ENCODE data around the gene GABPB1. TPM values are rescaled to one million over a fixed set of nuclear protein-coding genes. Genes with fewer than 3 reads are reported as not detected.
A peak's percentile ranks its signal among the peaks of the same experiment; 100 is the strongest.

The GABPB1 gene
- total RNA-seq, 2 donors from 2014 or later = 30.9 to 31.2 TPM

- Mint-ChIP-seq H3K27ac (no peak overlapping the region), H3K9me3 (no peaks in the 10 kb centered on the region), H3K36me3 (ENCODE audit: low read depth) (peaks cover 10% of the 10 kb centered on the region), H3K27me3 (no peaks in the 10 kb centered on the region), H3K4me1 (peaks cover 15% of the 10 kb centered on the region), H3K4me3 (no peak overlapping the region)
- no peak for ATAC-seq (replicated peaks)
Measured at GRCh38 chr15:50321680-50322210, 33.3 kb downstream of the GABPB1 start.

DNA sequence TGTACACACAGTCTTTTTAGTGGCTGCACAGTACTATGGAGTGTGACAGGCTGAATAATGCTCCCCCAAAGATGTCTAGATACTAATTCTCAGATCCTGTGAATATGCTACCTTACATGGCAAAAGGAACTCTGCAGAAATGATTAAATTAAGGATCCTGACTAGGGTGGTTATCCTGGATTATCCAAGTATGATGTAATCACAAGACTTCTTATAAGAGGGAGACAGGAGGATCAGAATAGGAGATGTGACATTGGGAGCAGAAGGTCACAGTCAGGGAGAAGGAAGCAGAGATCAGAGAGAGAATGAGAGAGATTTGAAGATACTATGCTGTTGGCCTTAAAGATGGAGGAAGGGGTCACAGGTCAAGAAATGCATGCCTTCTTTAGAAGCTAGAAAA is 34.5 kb downstream of the GABPB1 start:
- peaks cover 15% of the 10 kb centered on the region for H3K4me1 Mint-ChIP-seq
- no peak for ATAC-seq (replicated peaks)
- no peaks in the 10 kb centered on the region for H3K27me3 Mint-ChIP-seq
- H3K36me3 Mint-ChIP-seq (ENCODE audit: low read depth) = peaks cover 10% of the 10 kb centered on the region
- no peaks in the 10 kb centered on the region for H3K9me3 Mint-ChIP-seq
- no peak overlapping the region for H3K27ac Mint-ChIP-seq
- no peak overlapping the region for H3K4me3 Mint-ChIP-seq

DNA sequence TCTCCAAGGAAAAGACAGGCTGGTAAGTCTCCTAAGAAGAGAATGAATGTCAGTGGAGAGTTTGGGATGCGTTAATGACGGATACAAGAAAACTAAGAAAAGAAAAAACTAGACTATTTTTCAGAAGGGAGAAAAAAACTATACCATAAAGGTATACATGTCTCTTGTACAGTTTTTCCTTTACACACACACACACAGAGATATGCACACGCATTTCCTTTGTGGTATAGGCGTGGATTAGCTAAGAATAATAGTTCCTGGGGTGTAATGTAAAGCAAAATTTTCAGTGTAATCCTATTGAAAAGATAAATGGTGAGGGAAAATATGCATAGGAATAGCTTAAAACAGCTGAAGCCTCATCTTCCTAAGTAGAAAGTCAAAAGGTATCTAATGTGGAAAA is 36.3 kb downstream of the GABPB1 start:
- Mint-ChIP-seq H3K36me3 (ENCODE audit: low read depth) (peaks cover 5% of the 10 kb centered on the region), H3K4me3 (peak overlapping the region; percentile 67), H3K27me3 (no peaks in the 10 kb centered on the region), H3K4me1 (peaks cover 9% of the 10 kb centered on the region), H3K9me3 (no peaks in the 10 kb centered on the region), H3K27ac (peak overlapping the region; percentile 82)
- peak; percentile 61 for ATAC-seq (replicated peaks)

DNA sequence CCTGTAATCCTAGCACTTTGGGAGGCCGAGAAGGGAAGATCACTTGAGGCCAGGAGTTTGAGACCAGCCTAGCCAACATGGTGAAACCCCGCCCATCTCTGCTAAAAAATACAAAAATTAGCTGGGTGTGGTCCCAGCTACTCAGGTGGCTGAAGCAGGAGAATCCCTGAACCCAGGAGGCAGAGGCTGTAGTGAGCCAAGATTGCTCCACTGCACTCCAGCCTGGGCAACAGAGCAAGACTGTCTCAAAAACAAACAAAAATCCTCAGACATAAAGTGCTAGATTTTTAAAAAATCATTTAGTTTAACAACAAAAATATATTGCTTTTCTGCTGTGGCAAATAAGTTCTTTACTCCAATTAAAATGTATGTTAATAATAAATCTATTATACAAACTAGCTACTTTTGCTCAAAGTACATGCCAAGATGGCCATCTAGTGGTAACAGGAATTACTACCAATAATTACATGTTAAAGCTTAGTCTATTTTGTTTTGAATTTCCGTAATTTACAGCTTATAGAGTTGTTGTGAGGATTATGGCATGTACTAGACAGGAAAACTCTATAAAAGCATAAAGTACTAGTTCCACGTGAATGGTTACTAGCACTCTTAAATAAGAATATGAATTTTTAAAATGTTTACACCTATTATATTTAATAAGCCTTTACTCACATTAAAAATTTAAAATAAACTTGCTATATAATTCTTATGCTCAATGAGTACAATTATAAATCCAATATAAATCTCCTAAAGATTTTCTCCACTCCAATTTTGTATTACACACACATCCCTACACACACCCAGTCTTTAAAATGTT is 39.0 kb downstream of the GABPB1 start:
- H3K27me3 Mint-ChIP-seq = no peaks in the 10 kb centered on the region
- H3K27ac Mint-ChIP-seq = no peak overlapping the region
- H3K4me3 Mint-ChIP-seq = no peak overlapping the region
- H3K4me1 Mint-ChIP-seq = peaks cover 19% of the 10 kb centered on the region
- peaks cover under 1% of the 10 kb centered on the region for H3K36me3 Mint-ChIP-seq (ENCODE audit: low read depth)
- H3K9me3 Mint-ChIP-seq = no peaks in the 10 kb centered on the region
- peak; percentile 52 for ATAC-seq (replicated peaks)

DNA sequence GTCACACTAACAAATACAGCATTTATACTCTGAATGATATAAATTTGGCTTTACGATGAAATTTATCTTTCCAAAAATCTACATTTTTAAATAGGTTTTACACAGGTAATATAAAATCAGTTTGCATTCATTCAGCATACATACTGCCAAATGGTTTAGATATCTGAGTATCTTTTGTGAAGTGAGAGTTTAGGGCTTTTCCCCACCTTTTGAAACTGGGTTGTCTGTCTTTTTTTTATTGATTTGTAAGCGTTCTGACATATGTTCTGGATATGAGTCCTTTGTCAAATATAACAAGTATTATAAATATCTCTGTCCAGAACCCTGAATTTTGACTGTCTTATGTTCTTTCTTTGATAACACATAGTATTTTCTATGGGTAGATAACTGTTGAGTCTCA is 42.4 kb downstream of the GABPB1 start:
- Mint-ChIP-seq H3K36me3 (ENCODE audit: low read depth) (peaks cover 23% of the 10 kb centered on the region), H3K9me3 (peaks cover 4% of the 10 kb centered on the region), H3K27ac (no peak overlapping the region), H3K4me3 (no peak overlapping the region), H3K4me1 (peaks cover 12% of the 10 kb centered on the region), H3K27me3 (no peaks in the 10 kb centered on the region)
- ATAC-seq (replicated peaks) = peak; percentile 34

DNA sequence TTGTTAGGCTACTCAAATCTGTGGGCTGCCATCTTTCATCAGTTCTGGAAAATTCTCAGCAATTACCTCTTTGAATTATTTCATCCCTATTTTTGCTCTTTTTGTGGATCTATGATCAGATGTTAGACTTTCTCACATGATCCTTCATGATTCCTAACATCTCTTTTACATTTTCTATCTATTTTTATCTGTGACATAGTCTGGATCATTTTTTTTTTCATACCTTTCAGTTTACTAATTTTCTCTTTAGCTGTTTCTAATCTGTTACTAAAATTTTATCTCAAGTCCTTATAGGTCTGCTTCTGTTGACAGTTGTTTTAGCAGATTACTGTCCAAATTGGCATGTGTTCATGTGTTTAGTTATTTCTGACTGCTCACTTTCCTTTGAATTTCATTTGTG is 47.2 kb downstream of the GABPB1 start:
- Mint-ChIP-seq H3K36me3 (ENCODE audit: low read depth) (peaks cover 68% of the 10 kb centered on the region), H3K4me1 (peaks cover 12% of the 10 kb centered on the region), H3K27ac (peak overlapping the region; percentile 13), H3K9me3 (peaks cover 4% of the 10 kb centered on the region), H3K4me3 (no peak overlapping the region), H3K27me3 (no peaks in the 10 kb centered on the region)
- ATAC-seq (replicated peaks) = no peak

DNA sequence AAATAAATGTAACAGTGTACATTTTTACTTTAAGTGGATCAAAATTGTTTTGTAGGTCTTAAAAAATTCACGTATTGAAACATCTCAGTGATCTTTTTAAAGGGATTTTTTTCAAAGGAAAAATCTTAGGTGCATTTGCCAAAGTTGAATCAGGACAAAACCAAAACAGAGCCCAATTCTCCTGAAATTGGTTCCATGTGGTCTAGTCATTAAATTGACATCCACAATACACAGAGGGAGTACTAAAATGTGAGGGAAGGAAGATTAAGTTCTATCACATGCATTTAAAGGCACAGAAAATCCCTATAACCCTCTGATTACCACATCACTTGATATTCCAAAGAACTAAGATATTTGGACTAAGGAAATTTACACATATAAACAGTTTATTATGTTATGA is 50.2 kb downstream of the GABPB1 start:
- Mint-ChIP-seq H3K36me3 (ENCODE audit: low read depth) (peaks cover 97% of the 10 kb centered on the region), H3K4me3 (no peak overlapping the region), H3K4me1 (no peaks in the 10 kb centered on the region), H3K27me3 (no peaks in the 10 kb centered on the region), H3K9me3 (peaks cover 4% of the 10 kb centered on the region), H3K27ac (no peak overlapping the region)
- no peak for ATAC-seq (replicated peaks)

DNA sequence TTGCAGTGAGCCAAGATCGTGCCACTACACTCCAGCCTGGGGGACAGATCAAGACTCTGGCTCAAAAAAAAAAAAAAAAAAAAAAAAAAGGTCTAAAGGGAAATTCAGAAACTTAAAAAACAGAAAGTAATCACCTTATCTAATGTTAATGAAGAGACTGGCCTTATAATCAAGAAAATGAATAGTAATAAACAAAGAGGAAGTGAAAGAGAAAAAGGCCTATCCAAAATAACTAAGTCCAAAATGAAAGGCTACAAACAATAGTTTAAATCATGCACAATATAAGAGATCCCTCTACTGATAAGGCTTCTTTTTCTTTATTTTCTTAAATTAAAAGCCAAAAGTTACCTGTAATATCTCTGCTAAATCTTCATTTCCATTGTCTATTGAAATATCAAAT is 52.4 kb downstream of the GABPB1 start:
- Mint-ChIP-seq H3K27me3 (no peaks in the 10 kb centered on the region), H3K4me3 (no peak overlapping the region), H3K9me3 (no peaks in the 10 kb centered on the region), H3K27ac (no peak overlapping the region), H3K36me3 (ENCODE audit: low read depth) (peaks cover 97% of the 10 kb centered on the region), H3K4me1 (no peaks in the 10 kb centered on the region)
- no peak for ATAC-seq (replicated peaks)

GRCh38 chr15:50298340-50298739 is 56.7 kb downstream of the GABPB1 start:
- no peaks in the 10 kb centered on the region for H3K9me3 Mint-ChIP-seq
- peaks cover 99% of the 10 kb centered on the region for H3K36me3 Mint-ChIP-seq (ENCODE audit: low read depth)
- no peak for ATAC-seq (replicated peaks)

DNA sequence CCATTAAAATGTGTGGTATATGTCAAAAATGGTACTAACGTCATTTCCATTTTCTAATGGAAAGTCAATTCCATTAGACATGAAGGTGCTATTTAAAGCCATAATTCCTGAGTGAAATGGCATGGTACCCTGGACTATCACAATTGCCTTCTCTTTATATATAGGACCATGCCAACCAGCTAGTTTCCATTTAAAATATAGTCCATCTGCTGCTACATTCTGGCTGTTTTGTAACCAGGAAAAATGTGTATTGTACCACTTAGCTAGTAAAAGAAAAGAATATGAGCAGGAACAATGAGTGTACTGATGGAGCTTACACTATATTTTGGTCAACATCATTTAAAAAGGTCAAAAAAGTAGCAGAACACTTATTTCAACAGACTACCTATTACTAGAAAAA is 59.0 kb downstream of the GABPB1 start:
- Mint-ChIP-seq H3K9me3 (no peaks in the 10 kb centered on the region), H3K27me3 (no peaks in the 10 kb centered on the region), H3K4me1 (no peaks in the 10 kb centered on the region), H3K27ac (no peak overlapping the region), H3K4me3 (no peak overlapping the region), H3K36me3 (ENCODE audit: low read depth) (peaks cover 94% of the 10 kb centered on the region)
- ATAC-seq (replicated peaks) = no peak

More at GRCh38 chr15:50298340-50298739, 56.7 kb downstream of the GABPB1 start:
- H3K27me3 Mint-ChIP-seq = no peaks in the 10 kb centered on the region
- H3K27ac Mint-ChIP-seq = no peak overlapping the region
- no peaks in the 10 kb centered on the region for H3K4me1 Mint-ChIP-seq
- no peak overlapping the region for H3K4me3 Mint-ChIP-seq

DNA sequence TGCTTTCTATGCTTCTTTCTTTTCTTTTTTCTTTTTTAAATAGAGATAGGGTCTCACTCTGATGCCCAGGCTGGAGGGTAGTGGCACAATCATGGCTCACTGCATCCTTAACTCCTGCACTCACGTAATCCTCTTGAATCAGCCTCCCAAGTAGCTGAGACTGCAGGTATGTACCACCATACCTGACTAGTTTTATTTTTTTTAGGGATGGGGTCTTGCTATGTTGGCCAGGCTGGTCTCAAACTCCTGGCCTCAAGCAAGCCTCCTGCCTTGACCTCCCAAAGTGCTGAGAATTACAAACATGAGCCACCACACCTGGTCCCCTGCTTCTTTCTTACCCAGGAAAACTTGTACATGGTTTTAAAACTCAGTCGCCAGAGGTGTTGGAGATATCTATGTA is 65.2 kb downstream of the GABPB1 start:
- Mint-ChIP-seq H3K27me3 (no peaks in the 10 kb centered on the region), H3K4me1 (no peaks in the 10 kb centered on the region), H3K27ac (no peak overlapping the region), H3K4me3 (no peak overlapping the region), H3K36me3 (ENCODE audit: low read depth) (peaks cover 90% of the 10 kb centered on the region), H3K9me3 (no peaks in the 10 kb centered on the region)
- no peak for ATAC-seq (replicated peaks)

DNA sequence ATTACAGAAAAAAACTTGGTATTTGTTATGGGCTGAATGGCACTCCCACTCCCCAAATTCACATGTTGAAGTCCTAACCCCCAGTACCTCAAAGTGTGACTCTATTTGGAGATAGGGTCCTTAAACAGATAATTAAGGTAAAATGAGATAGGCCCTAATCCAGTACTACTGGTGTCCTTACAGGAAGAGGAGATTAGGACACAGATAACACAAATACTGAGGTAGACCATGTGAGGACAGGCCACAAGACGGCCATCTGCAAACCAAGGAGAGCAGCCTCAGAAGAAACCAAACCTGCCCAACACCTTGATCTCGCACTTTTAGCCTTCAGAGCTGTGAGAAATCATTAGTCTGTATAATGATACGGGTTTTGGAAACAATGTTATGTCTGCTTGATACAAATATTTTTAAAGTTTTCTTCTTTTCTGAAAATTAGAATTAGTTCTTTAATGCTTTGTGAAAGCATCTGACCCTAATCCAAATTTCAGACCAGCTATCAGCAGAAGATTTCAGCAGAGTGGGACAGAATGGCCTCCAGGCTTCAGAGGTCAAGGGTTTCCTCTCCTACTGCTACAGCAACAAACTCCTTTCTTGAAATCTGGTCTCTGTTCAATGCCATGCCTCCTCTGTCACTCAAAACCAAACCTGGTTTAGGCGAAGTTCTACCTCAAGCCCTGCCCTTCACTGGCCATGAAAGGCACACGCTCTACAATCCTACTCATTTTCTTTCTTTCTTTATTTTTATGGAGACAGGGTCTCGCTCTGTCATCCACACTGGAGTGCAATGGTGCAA is 67.5 kb downstream of the GABPB1 start:
- H3K9me3 Mint-ChIP-seq = no peaks in the 10 kb centered on the region
- H3K27ac Mint-ChIP-seq = no peak overlapping the region
- H3K27me3 Mint-ChIP-seq = no peaks in the 10 kb centered on the region
- peaks cover 79% of the 10 kb centered on the region for H3K36me3 Mint-ChIP-seq (ENCODE audit: low read depth)
- H3K4me1 Mint-ChIP-seq = no peaks in the 10 kb centered on the region
- ATAC-seq (replicated peaks) = no peak
- H3K4me3 Mint-ChIP-seq = no peak overlapping the region

GRCh38 chr15:50281427-50281826 is 73.6 kb downstream of the GABPB1 start:
- Mint-ChIP-seq H3K27me3 (no peaks in the 10 kb centered on the region), H3K4me3 (no peak overlapping the region), H3K27ac (no peak overlapping the region), H3K4me1 (peaks cover 2% of the 10 kb centered on the region), H3K36me3 (ENCODE audit: low read depth) (peaks cover 58% of the 10 kb centered on the region), H3K9me3 (no peaks in the 10 kb centered on the region)
- no peak for ATAC-seq (replicated peaks)

GRCh38 chr15:50280271-50280670 is 74.7 kb downstream of the GABPB1 start:
- no peak overlapping the region for H3K4me3 Mint-ChIP-seq
- no peak overlapping the region for H3K27ac Mint-ChIP-seq
- no peaks in the 10 kb centered on the region for H3K9me3 Mint-ChIP-seq
- no peak for ATAC-seq (replicated peaks)
- H3K36me3 Mint-ChIP-seq (ENCODE audit: low read depth) = peaks cover 52% of the 10 kb centered on the region
- peaks cover 8% of the 10 kb centered on the region for H3K4me1 Mint-ChIP-seq
- no peaks in the 10 kb centered on the region for H3K27me3 Mint-ChIP-seq

DNA sequence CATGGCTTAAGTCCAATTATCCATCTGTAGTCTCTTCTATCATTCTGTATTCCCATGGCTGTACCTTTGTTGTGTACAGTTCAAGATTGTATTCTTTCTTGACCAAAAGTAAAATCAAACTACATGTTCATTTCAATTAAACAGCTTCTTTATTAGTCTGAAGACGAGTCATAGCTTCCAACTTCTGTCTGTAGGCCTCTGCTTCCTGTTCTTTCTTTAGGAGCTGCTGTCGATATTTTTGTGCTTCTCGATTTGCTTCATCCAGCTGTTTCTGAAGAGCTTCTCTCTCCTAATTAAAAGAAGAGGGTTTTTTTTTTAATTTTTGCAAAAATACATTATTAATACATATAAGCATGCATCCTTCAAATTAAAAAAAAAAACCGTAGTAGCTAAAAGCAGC is 76.5 kb downstream of the GABPB1 start:
- H3K9me3 Mint-ChIP-seq = no peaks in the 10 kb centered on the region
- H3K27ac Mint-ChIP-seq = peak overlapping the region; percentile 26
- H3K4me3 Mint-ChIP-seq = no peak overlapping the region
- ATAC-seq (replicated peaks) = no peak
- peaks cover 40% of the 10 kb centered on the region for H3K36me3 Mint-ChIP-seq (ENCODE audit: low read depth)
- peaks cover 11% of the 10 kb centered on the region for H3K4me1 Mint-ChIP-seq
- no peaks in the 10 kb centered on the region for H3K27me3 Mint-ChIP-seq

Measured in activated T-helper 17 cell treated with anti-CD3 and anti-CD28 coated beads, Interleukin-2, amount 50 U/mL, for 72 hours (primary cell).